ENCODE measurements around the gene NFE2L1. TPM values are rescaled to one million over a fixed set of nuclear protein-coding genes. Genes with fewer than 3 reads are reported as not detected.
A peak's percentile ranks its signal among the peaks of the same experiment; 100 is the strongest.
"Not testable (repeated sequence)": the region's sequence is repeated elsewhere in the genome, so short reads cannot be mapped to it uniquely, and the experiment has no call there.

The NFE2L1 gene
- total RNA-seq, 1 donor from 2014 or later = 190 TPM

DNA sequence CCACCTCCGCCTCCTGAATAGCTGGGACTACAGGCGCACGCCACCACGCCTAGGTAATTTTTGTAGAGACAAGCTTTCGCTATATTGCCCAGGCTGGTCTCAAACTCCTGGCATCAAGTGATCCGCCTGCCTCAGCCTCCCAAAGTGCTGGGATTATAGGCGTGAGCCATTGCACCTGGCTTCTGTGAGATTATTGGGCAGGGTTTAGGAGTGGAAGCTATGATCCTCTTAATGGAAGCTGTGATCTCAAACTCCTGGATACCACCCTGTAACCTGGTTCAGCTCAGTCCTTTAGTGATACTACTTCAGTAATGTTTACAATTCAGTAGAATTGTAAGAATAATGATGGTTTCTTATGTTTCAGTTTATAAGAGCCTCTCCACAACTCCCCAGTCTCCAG, 14.1 kb downstream of the NFE2L1 start:
- TF ChIP-seq, protein P1, sequence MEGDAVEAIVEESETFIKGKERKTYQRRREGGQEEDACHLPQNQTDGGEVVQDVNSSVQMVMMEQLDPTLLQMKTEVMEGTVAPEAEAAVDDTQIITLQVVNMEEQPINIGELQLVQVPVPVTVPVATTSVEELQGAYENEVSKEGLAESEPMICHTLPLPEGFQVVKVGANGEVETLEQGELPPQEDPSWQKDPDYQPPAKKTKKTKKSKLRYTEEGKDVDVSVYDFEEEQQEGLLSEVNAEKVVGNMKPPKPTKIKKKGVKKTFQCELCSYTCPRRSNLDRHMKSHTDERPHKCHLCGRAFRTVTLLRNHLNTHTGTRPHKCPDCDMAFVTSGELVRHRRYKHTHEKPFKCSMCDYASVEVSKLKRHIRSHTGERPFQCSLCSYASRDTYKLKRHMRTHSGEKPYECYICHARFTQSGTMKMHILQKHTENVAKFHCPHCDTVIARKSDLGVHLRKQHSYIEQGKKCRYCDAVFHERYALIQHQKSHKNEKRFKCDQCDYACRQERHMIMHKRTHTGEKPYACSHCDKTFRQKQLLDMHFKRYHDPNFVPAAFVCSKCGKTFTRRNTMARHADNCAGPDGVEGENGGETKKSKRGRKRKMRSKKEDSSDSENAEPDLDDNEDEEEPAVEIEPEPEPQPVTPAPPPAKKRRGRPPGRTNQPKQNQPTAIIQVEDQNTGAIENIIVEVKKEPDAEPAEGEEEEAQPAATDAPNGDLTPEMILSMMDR (IDR thresholded peaks at IDR 0.05; ENCODE audit: partially characterized antibody, unreplicated experiment) = no peak
- Mint-ChIP-seq H3K27me3 (ENCODE audit: unreplicated experiment) (peaks cover 2% of the 10 kb centered on the region), H3K36me3 (ENCODE audit: unreplicated experiment) (no peaks in the 10 kb centered on the region), H3K4me1 (ENCODE audit: low read depth, unreplicated experiment) (peaks cover 6% of the 10 kb centered on the region), H3K27ac (ENCODE audit: unreplicated experiment) (no peak overlapping the region), H3K4me3 (ENCODE audit: unreplicated experiment) (no peak overlapping the region), H3K9me3 (ENCODE audit: unreplicated experiment) (peaks cover 5% of the 10 kb centered on the region)
- no peak for DNase-seq

DNA sequence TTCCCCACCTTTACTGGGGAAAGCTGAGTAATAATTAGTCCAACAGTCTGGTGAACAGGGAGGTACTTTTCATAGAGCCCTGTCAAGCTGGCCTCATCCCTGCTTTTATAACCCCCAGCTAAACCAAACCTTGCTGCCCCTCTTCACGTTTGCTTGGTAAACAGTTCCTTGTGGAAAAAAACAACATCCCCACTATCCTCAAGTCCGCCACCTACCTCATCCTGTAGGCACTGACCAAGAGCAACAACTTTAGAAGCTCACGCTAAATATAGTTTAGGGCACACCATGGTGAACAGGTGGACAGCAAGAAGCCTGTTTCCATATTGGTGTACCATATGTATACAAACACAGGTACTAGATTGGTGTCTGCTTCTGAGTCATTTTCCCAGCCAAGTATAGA, 16.5 kb downstream of the NFE2L1 start:
- Mint-ChIP-seq H3K4me3 (ENCODE audit: unreplicated experiment) (no peak overlapping the region), H3K36me3 (ENCODE audit: unreplicated experiment) (no peaks in the 10 kb centered on the region)

DNA sequence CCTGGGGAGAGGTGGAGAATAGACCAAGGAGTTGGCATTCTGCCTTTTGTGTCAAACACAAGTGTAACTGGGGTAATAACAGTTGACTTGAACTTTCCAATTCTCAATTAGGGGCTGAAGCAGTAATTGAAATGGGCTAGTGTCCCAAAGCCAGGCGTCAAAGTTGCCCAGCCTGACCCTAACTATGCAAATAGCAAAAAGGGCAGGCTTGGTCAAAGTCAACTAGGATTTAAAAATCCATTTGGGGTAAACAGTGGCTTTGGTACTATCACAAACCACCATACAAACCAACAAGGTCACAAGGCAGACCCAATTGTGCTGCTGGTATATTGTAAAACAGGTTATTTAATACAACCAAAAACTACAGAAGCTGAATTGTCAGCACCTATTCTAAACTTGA, 18.0 kb downstream of the NFE2L1 start:
- TF ChIP-seq, protein P1 (IDR thresholded peaks at IDR 0.05; ENCODE audit: partially characterized antibody, unreplicated experiment) = no peak
- no peak overlapping the region for H3K27ac Mint-ChIP-seq (ENCODE audit: unreplicated experiment)
- no peak for DNase-seq
- no peaks in the 10 kb centered on the region for H3K9me3 Mint-ChIP-seq (ENCODE audit: unreplicated experiment)
- H3K4me3 Mint-ChIP-seq (ENCODE audit: unreplicated experiment) = no peak overlapping the region
- peaks cover 4% of the 10 kb centered on the region for H3K36me3 Mint-ChIP-seq (ENCODE audit: unreplicated experiment)
- no peaks in the 10 kb centered on the region for H3K4me1 Mint-ChIP-seq (ENCODE audit: low read depth, unreplicated experiment)
- H3K27me3 Mint-ChIP-seq (ENCODE audit: unreplicated experiment) = peaks cover 2% of the 10 kb centered on the region

More for the DNA sequence above, 16.5 kb downstream of the NFE2L1 start:
- no peak for DNase-seq
- TF ChIP-seq, protein P1 (IDR thresholded peaks at IDR 0.05; ENCODE audit: partially characterized antibody, unreplicated experiment) = no peak
- H3K27me3 Mint-ChIP-seq (ENCODE audit: unreplicated experiment) = peaks cover 2% of the 10 kb centered on the region
- H3K9me3 Mint-ChIP-seq (ENCODE audit: unreplicated experiment) = peaks cover 5% of the 10 kb centered on the region
- H3K4me1 Mint-ChIP-seq (ENCODE audit: low read depth, unreplicated experiment) = peaks cover 6% of the 10 kb centered on the region
- H3K27ac Mint-ChIP-seq (ENCODE audit: unreplicated experiment) = peak overlapping the region; percentile 22

DNA sequence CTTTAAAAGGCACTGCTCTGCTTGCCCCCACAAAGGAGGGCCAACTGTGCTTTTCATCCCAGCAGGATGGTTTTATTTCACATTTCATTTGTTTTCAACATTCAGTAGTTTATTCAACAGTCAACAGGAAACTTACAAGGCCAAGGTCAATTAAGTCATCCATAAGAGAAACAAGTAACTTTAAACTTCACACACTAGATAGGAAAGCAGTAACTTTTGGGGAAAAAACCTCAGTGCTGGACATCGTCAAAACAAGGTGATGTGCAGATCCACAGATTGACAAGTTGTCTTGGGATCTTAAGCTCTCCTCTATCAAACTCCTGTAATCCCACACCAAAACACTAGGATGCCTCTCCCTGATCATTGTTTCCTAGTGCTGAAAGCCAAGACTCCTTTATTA, 18.5 kb downstream of the NFE2L1 start:
- TF ChIP-seq, protein P1 (IDR thresholded peaks at IDR 0.05; ENCODE audit: partially characterized antibody, unreplicated experiment) = no peak
- Mint-ChIP-seq H3K27me3 (ENCODE audit: unreplicated experiment) (peaks cover 2% of the 10 kb centered on the region), H3K9me3 (ENCODE audit: unreplicated experiment) (no peaks in the 10 kb centered on the region), H3K27ac (ENCODE audit: unreplicated experiment) (no peak overlapping the region), H3K4me3 (ENCODE audit: unreplicated experiment) (no peak overlapping the region), H3K4me1 (ENCODE audit: low read depth, unreplicated experiment) (no peaks in the 10 kb centered on the region), H3K36me3 (ENCODE audit: unreplicated experiment) (peaks cover 4% of the 10 kb centered on the region)
- no peak for DNase-seq

DNA sequence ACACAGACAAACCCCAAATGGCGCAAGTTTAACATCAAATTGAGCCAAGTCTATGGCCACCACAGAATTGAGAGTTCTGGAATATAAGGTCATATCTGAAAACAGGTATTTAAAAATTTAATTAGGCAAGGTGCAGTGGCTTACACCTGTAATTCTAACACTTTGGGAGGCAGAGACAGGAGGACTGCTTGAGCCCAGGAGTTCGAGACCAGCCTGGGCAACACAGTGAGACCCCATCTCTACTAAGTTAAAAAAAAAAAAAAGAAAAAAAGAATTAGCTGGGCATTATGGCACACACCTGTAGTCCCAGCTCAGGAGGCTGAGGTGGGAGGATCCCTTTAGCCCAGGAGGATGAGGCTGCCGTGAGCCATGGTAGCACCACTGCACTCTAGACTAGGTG, 19.1 kb downstream of the NFE2L1 start:
- peaks cover 2% of the 10 kb centered on the region for H3K27me3 Mint-ChIP-seq (ENCODE audit: unreplicated experiment)
- H3K4me1 Mint-ChIP-seq (ENCODE audit: low read depth, unreplicated experiment) = no peaks in the 10 kb centered on the region
- no peaks in the 10 kb centered on the region for H3K9me3 Mint-ChIP-seq (ENCODE audit: unreplicated experiment)
- no peak for DNase-seq
- H3K36me3 Mint-ChIP-seq (ENCODE audit: unreplicated experiment) = peaks cover 4% of the 10 kb centered on the region
- H3K4me3 Mint-ChIP-seq (ENCODE audit: unreplicated experiment) = no peak overlapping the region
- TF ChIP-seq, protein P1 (IDR thresholded peaks at IDR 0.05; ENCODE audit: partially characterized antibody, unreplicated experiment) = no peak
- H3K27ac Mint-ChIP-seq (ENCODE audit: unreplicated experiment) = no peak overlapping the region

DNA sequence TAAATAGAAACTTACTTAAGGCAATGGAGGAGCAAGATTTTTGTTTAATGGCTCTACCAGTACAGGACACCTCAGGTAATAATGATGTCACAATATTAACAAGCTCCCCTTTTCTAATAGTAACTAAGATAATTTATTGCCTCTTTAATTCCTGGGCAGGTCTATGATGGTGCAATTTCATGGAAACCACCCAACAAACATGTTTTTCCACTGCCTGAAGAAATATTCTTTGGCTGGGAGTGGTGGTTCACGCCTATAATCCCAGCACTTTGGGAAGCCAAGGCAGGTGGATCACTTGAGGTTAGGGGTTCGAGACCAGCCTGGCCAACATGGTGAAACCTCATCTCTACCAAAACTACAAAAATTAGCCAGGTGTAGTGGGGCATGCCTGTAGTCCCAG, 19.6 kb downstream of the NFE2L1 start:
- H3K27me3 Mint-ChIP-seq (ENCODE audit: unreplicated experiment); H3K36me3 Mint-ChIP-seq (ENCODE audit: unreplicated experiment); H3K4me1 Mint-ChIP-seq (ENCODE audit: low read depth, unreplicated experiment); DNase-seq; H3K27ac Mint-ChIP-seq (ENCODE audit: unreplicated experiment); H3K9me3 Mint-ChIP-seq (ENCODE audit: unreplicated experiment); H3K4me3 Mint-ChIP-seq (ENCODE audit: unreplicated experiment): not testable (repeated sequence)

Measured in glutamatergic neuron (in vitro differentiated cells).